ENCODE data around the gene ALG12.

ALG12 gene

GRCh38 chr22:49884503-49885260 lies 33.6 kb downstream of the ALG12 start:
- no peaks in the 10 kb centered on the region for H4K20me1 ChIP-seq (ENCODE audit: insufficient read depth)

GRCh38 chr22:49884075-49884474 lies 34.2 kb downstream of the ALG12 start:
- Histone ChIP-seq H2AFZ (ENCODE audit: low read depth) (no peak overlapping the region), H3K36me3 (ENCODE audit: insufficient read depth) (0 out of 2 replicates have a peak, but pooled peaks cover 4% of the 10 kb centered on the region), H3K4me1 (ENCODE audit: low read depth, poor library complexity, severe bottlenecking) (peaks cover 35% of the 10 kb centered on the region), H3K27me3 (ENCODE audit: insufficient read depth, low read depth) (no peaks in the 10 kb centered on the region), H3K79me2 (ENCODE audit: insufficient read depth, low read depth) (peaks cover 33% of the 10 kb centered on the region), H3K27ac (no peak overlapping the region), H3K9ac (no peak overlapping the region), H3K4me2 (no peak overlapping the region), H3K4me3 (IDR thresholded peaks at IDR 0.05; ENCODE audit: insufficient read depth, low read depth, low read length) (no peak overlapping the region), H4K20me1 (ENCODE audit: insufficient read depth) (no peaks in the 10 kb centered on the region)
- TF ChIP-seq CTCF (conservative IDR thresholded peaks at IDR 0.05; ENCODE audit: low read depth, low read length) = no peak

More at GRCh38 chr22:49884503-49885260, 33.6 kb downstream of the ALG12 start:
- H3K4me1 ChIP-seq (ENCODE audit: low read depth, poor library complexity, severe bottlenecking) = peaks cover 35% of the 10 kb centered on the region
- no peak overlapping the region for H3K9ac ChIP-seq
- H3K4me3 ChIP-seq (IDR thresholded peaks at IDR 0.05; ENCODE audit: insufficient read depth, low read depth, low read length) = no peak overlapping the region
- H3K27ac ChIP-seq = no peak overlapping the region
- no peak overlapping the region for H3K4me2 ChIP-seq
- H2AFZ ChIP-seq (ENCODE audit: low read depth) = no peak overlapping the region
- peaks cover 33% of the 10 kb centered on the region for H3K79me2 ChIP-seq (ENCODE audit: insufficient read depth, low read depth)
- H3K36me3 ChIP-seq (ENCODE audit: insufficient read depth) = 0 out of 2 replicates have a peak, but pooled peaks cover 4% of the 10 kb centered on the region
- no peaks in the 10 kb centered on the region for H3K27me3 ChIP-seq (ENCODE audit: insufficient read depth, low read depth)
- no peak for TF ChIP-seq CTCF (conservative IDR thresholded peaks at IDR 0.05; ENCODE audit: low read depth, low read length)

GRCh38 chr22:49883294-49883640 lies 35.0 kb downstream of the ALG12 start:
- Histone ChIP-seq H3K4me1 (ENCODE audit: low read depth, poor library complexity, severe bottlenecking) (peaks cover 35% of the 10 kb centered on the region), H3K4me3 (IDR thresholded peaks at IDR 0.05; ENCODE audit: insufficient read depth, low read depth, low read length) (no peak overlapping the region), H3K79me2 (ENCODE audit: insufficient read depth, low read depth) (peaks cover 33% of the 10 kb centered on the region), H4K20me1 (ENCODE audit: insufficient read depth) (no peaks in the 10 kb centered on the region), H2AFZ (ENCODE audit: low read depth) (no peak overlapping the region), H3K27me3 (ENCODE audit: insufficient read depth, low read depth) (no peaks in the 10 kb centered on the region), H3K4me2 (no peak overlapping the region), H3K9ac (no peak overlapping the region), H3K36me3 (ENCODE audit: insufficient read depth) (0 out of 2 replicates have a peak, but pooled peaks cover 4% of the 10 kb centered on the region), H3K27ac (no peak overlapping the region)
- no peak for TF ChIP-seq CTCF (conservative IDR thresholded peaks at IDR 0.05; ENCODE audit: low read depth, low read length)

- Histone ChIP-seq H3K27ac (no peak overlapping the region), H3K79me2 (ENCODE audit: insufficient read depth, low read depth) (peaks cover 37% of the 10 kb centered on the region), H2AFZ (ENCODE audit: low read depth) (no peak overlapping the region), H3K4me1 (ENCODE audit: low read depth, poor library complexity, severe bottlenecking) (peaks cover 35% of the 10 kb centered on the region), H3K9ac (no peak overlapping the region), H3K4me3 (IDR thresholded peaks at IDR 0.05; ENCODE audit: insufficient read depth, low read depth, low read length) (no peak overlapping the region), H4K20me1 (ENCODE audit: insufficient read depth) (no peaks in the 10 kb centered on the region), H3K27me3 (ENCODE audit: insufficient read depth, low read depth) (no peaks in the 10 kb centered on the region), H3K36me3 (ENCODE audit: insufficient read depth) (0 out of 2 replicates have a peak, but pooled peaks cover 4% of the 10 kb centered on the region), H3K4me2 (peak overlapping the region; percentile 95)
- no peak for TF ChIP-seq CTCF (conservative IDR thresholded peaks at IDR 0.05; ENCODE audit: low read depth, low read length)
These were observed 35.5 kb downstream of the ALG12 start for GRCh38 chr22:49882519-49883293.
